Endodermal cell (in vitro differentiated cells): ENCODE data around the gene GEMIN4. TPM values are rescaled to one million over a fixed set of nuclear protein-coding genes. Genes with fewer than 3 reads are reported as not detected.

Experiments used
- DNase-seq: peaks from one replicate; pipeline ENCODE4 v3.0.0-alpha.2; 2017
- H3K27ac ChIP-seq: 2 replicates; pipeline ENCODE4 v1.5.1; 2013; ENCODE audit warnings: mild to moderate bottlenecking, low read depth, low read length, moderate library complexity
- H3K27me3 ChIP-seq: 2 replicates; pipeline ENCODE4 v1.6.1; 2013; ENCODE audit warnings: mild to moderate bottlenecking, low read length, moderate library complexity; ENCODE audit not compliant: insufficient read depth, control insufficient read depth, poor library complexity, severe bottlenecking
- H3K36me3 ChIP-seq: 2 replicates; pipeline ENCODE4 v1.7.0; 2013; ENCODE audit warnings: mild to moderate bottlenecking, low read length, moderate library complexity; ENCODE audit not compliant: control insufficient read depth, insufficient read depth
- H3K4me1 ChIP-seq: one replicate; pipeline ENCODE4 v1.7.0; 2013; ENCODE audit warnings: low read length; ENCODE audit not compliant: control insufficient read depth, insufficient read depth
- H3K4me3 ChIP-seq: 2 replicates; pipeline ENCODE4 v1.5.1; 2013; ENCODE audit warnings: mild to moderate bottlenecking, low read length, moderate library complexity
- H3K9ac ChIP-seq: 2 replicates; pipeline ENCODE4 v1.6.1; 2013; ENCODE audit warnings: mild to moderate bottlenecking, low read length, moderate library complexity; ENCODE audit not compliant: poor library complexity, severe bottlenecking; ENCODE audit errors: extremely low read depth
- H3K9me3 ChIP-seq: 2 replicates; pipeline ENCODE4 v1.6.1; 2013; ENCODE audit warnings: mild to moderate bottlenecking, low read length, moderate library complexity; ENCODE audit not compliant: control insufficient read depth
- H3K27ac Mint-ChIP-seq: 2 replicates; pipeline ENCODE4 v1.8.0; 2020; ENCODE audit warnings: mixed read lengths
- H3K27me3 Mint-ChIP-seq: 2 replicates; pipeline ENCODE4 v1.8.0; 2021; ENCODE audit warnings: mild to moderate bottlenecking, mixed read lengths; ENCODE audit not compliant: insufficient read depth
- H3K36me3 Mint-ChIP-seq: 2 replicates; pipeline ENCODE4 v1.8.0; 2020; ENCODE audit warnings: low read depth, mixed read lengths
- H3K4me1 Mint-ChIP-seq: 2 replicates; pipeline ENCODE4 v1.8.0; 2020; ENCODE audit warnings: mixed read lengths
- H3K4me3 Mint-ChIP-seq: 2 replicates; pipeline ENCODE4 v1.8.0; 2020; ENCODE audit warnings: mild to moderate bottlenecking, moderate library complexity, mixed read lengths
- H3K9me3 Mint-ChIP-seq: 2 replicates; pipeline ENCODE4 v1.8.0; 2020; ENCODE audit warnings: mild to moderate bottlenecking, mixed read lengths
- CTCF ChIP-seq: fragments of 200-600 bp; sonication (generic); conservative IDR thresholded peaks from 2 replicates; pipeline ENCODE4 v1.5.0; 2021; ENCODE audit warnings: antibody characterized with exemption, mild to moderate bottlenecking
- WGBS, 2 experiments: methylation state at CpG; one replicate each; pipeline versions ENCODE4 v1.1.5 to v1.1.7; 2013; ENCODE audit warnings: missing lambda C conversion rate in 2 of 2, mixed read lengths in 1 of 2; ENCODE audit not compliant: insufficient coverage in 1 of 2, insufficient read length in 1 of 2; 5-methylcytosine and 5-hydroxymethylcytosine counted together
- total RNA-seq, 2 donors: library from RNA; stranded (reverse); fragmentation: NEBNext Ultra II Directional in 1 of 2; extraction: Animal tissue kit (Norgen Biotek cat#: 25700) in 1 of 2; gene quantifications; 2 replicates in 1 of 2; 3 replicates in 1 of 2; pipeline ENCODE4 v1.2.1, GENCODE V29; 2021

The GEMIN4 gene
- total RNA-seq, 2 donors from 2014 or later: 30.3 to 36.2 TPM

GRCh38 chr17:726271-726919 is 25.7 kb downstream of the GEMIN4 start:
- no peak overlapping the region for H3K27ac ChIP-seq
- Mint-ChIP-seq H3K27me3 (peaks cover 48% of the 10 kb centered on the region), H3K36me3 (no peaks in the 10 kb centered on the region), H3K9me3 (no peaks in the 10 kb centered on the region), H3K27ac (peak overlapping the region; percentile 76), H3K4me1 (peaks cover 9% of the 10 kb centered on the region), H3K4me3 (peak overlapping the region; percentile 17)
- H3K9me3 ChIP-seq: no peaks in the 10 kb centered on the region
- H3K36me3 ChIP-seq: no peaks in the 10 kb centered on the region
- TF ChIP-seq CTCF: peak; percentile 32
- 35 to 51% methylated on average over 20 of the region's 20 CpGs for WGBS, 2 experiments
- H3K9ac ChIP-seq: peak overlapping the region; percentile 13
- peak; percentile 85 for DNase-seq
- H3K4me3 ChIP-seq: peak overlapping the region; percentile 8
- no peaks in the 10 kb centered on the region for H3K4me1 ChIP-seq
- H3K27me3 ChIP-seq: peaks cover 5% of the 10 kb centered on the region

GRCh38 chr17:725746-726145 is 26.3 kb downstream of the GEMIN4 start:
- 65 to 72% methylated on average over 7 to 10 of the region's 12 CpGs for WGBS, 2 experiments
- no peaks in the 10 kb centered on the region for H3K36me3 Mint-ChIP-seq
- Histone ChIP-seq H3K27ac (no peak overlapping the region), H3K36me3 (no peaks in the 10 kb centered on the region), H3K4me1 (no peaks in the 10 kb centered on the region), H3K4me3 (no peak overlapping the region), H3K27me3 (peaks cover 2% of the 10 kb centered on the region), H3K9me3 (no peaks in the 10 kb centered on the region), H3K9ac (peak overlapping the region; percentile 13)
- no peak overlapping the region for H3K4me3 Mint-ChIP-seq
- H3K27me3 Mint-ChIP-seq: peaks cover 48% of the 10 kb centered on the region
- H3K4me1 Mint-ChIP-seq: peaks cover 9% of the 10 kb centered on the region
- no peaks in the 10 kb centered on the region for H3K9me3 Mint-ChIP-seq
- no peak for TF ChIP-seq CTCF
- no peak for DNase-seq
- no peak overlapping the region for H3K27ac Mint-ChIP-seq

GRCh38 chr17:725084-725483 is 27.0 kb downstream of the GEMIN4 start:
- no peaks in the 10 kb centered on the region for H3K36me3 Mint-ChIP-seq
- no peak overlapping the region for H3K27ac Mint-ChIP-seq
- 90 to 96% methylated on average over 2 to 12 of the region's 14 CpGs for WGBS, 2 experiments

More at GRCh38 chr17:725084-725483, 27.0 kb downstream of the GEMIN4 start:
- TF ChIP-seq CTCF: no peak
- Histone ChIP-seq H3K9me3 (no peaks in the 10 kb centered on the region), H3K27me3 (peaks cover 8% of the 10 kb centered on the region), H3K4me1 (no peaks in the 10 kb centered on the region), H3K36me3 (no peaks in the 10 kb centered on the region), H3K27ac (no peak overlapping the region), H3K9ac (no peak overlapping the region), H3K4me3 (no peak overlapping the region)
- Mint-ChIP-seq H3K4me3 (no peak overlapping the region), H3K27me3 (peaks cover 44% of the 10 kb centered on the region), H3K4me1 (peaks cover 9% of the 10 kb centered on the region), H3K9me3 (no peaks in the 10 kb centered on the region)
- no peak for DNase-seq
